Coronary artery (tissue), 2 donors: ENCODE measurements around the gene ARGLU1.
"Not testable (repeated sequence)": the region's sequence is repeated elsewhere in the genome, so short reads cannot be mapped to it uniquely, and the experiment has no call there.

Experiments used
- DNase-seq: peaks from one replicate; pipeline ENCODE4 v3.0.0-alpha.2; 2017; ENCODE audit warnings: low spot score
- H3K27ac ChIP-seq, 2 donors: fragments of 200-600 bp; sonication (generic); one replicate each; pipeline ENCODE4 v1.5.1; 2016 to 2019
- H3K4me3 ChIP-seq: fragments of 200-600 bp; sonication (generic); 2 replicates; pipeline ENCODE4 v1.5.1; 2016; ENCODE audit warnings: mild to moderate bottlenecking, moderate library complexity
- TF ChIP-seq, protein P1 (sequence below): fragments of 200-600 bp; sonication (generic); IDR thresholded peaks from one replicate; pipeline ENCODE4 v1.5.1; 2019; ENCODE audit warnings: antibody characterized with exemption

Gene ARGLU1

DNA sequence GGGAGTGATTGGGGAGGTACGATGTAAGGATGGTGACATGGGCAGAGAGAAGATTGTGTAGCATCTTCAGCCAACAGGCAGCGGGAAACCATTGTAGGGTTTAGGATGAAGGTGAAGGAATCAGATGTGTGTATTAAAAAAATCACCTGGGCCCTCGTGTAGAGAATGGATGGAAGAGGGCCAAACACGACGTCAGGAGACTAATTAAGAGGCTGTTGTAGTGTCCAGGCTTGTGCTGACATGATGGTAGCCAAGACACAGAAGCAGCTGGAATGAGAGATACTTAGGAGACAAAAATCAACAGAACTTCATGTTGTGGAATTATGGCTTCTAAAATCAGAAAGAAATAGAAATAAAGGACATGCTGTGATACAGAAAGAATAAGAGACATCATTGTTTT, 41.2 kb upstream of the ARGLU1 start:
- TF ChIP-seq, protein P1, sequence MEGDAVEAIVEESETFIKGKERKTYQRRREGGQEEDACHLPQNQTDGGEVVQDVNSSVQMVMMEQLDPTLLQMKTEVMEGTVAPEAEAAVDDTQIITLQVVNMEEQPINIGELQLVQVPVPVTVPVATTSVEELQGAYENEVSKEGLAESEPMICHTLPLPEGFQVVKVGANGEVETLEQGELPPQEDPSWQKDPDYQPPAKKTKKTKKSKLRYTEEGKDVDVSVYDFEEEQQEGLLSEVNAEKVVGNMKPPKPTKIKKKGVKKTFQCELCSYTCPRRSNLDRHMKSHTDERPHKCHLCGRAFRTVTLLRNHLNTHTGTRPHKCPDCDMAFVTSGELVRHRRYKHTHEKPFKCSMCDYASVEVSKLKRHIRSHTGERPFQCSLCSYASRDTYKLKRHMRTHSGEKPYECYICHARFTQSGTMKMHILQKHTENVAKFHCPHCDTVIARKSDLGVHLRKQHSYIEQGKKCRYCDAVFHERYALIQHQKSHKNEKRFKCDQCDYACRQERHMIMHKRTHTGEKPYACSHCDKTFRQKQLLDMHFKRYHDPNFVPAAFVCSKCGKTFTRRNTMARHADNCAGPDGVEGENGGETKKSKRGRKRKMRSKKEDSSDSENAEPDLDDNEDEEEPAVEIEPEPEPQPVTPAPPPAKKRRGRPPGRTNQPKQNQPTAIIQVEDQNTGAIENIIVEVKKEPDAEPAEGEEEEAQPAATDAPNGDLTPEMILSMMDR: no peak
- Histone ChIP-seq H3K4me3 (no peak overlapping the region), H3K27ac (no peak overlapping the region)
- no peak for DNase-seq

- TF ChIP-seq, protein P1: no peak
- no peak overlapping the region for H3K27ac ChIP-seq
- no peak for DNase-seq
- no peak overlapping the region for H3K4me3 ChIP-seq
These were observed 35.6 kb upstream of the ARGLU1 start for GRCh38 chr13:106603546-106603945.

DNA sequence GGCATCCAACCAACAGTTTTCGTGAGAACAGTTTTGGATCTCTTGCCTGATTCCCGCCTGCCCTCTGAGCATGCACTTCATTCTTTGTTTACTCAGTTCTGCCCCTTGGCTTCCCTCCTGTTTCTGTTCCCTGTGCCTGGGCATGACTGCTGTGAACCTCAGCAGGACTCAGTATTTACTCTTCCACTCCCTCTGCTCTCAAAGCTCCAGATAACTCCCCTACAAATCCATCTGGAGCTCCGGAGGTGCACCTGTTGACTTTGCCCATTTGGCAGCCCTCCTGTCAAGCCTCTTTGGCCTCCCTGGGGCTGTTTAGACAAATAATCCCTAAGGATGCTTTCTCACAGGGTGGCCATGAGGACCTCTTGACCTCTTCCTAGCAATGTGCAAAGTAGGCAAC, 34.2 kb upstream of the ARGLU1 start:
- Histone ChIP-seq H3K27ac (no peak overlapping the region), H3K4me3 (no peak overlapping the region)
- no peak for DNase-seq
- TF ChIP-seq, protein P1: no peak

- DNase-seq: no peak
- Histone ChIP-seq H3K27ac (no peak overlapping the region), H3K4me3 (no peak overlapping the region)
- TF ChIP-seq, protein P1: no peak
These were observed 33.6 kb upstream of the ARGLU1 start for GRCh38 chr13:106601489-106601888.

- not testable (repeated sequence) for DNase-seq, H3K27ac ChIP-seq, H3K4me3 ChIP-seq
These were observed 32.8 kb upstream of the ARGLU1 start for GRCh38 chr13:106600798-106601135.

- Histone ChIP-seq H3K27ac (no peak overlapping the region), H3K4me3 (no peak overlapping the region)
- TF ChIP-seq, protein P1: no peak
- DNase-seq: no peak
These were observed 32.2 kb upstream of the ARGLU1 start for GRCh38 chr13:106599875-106600797.

DNA sequence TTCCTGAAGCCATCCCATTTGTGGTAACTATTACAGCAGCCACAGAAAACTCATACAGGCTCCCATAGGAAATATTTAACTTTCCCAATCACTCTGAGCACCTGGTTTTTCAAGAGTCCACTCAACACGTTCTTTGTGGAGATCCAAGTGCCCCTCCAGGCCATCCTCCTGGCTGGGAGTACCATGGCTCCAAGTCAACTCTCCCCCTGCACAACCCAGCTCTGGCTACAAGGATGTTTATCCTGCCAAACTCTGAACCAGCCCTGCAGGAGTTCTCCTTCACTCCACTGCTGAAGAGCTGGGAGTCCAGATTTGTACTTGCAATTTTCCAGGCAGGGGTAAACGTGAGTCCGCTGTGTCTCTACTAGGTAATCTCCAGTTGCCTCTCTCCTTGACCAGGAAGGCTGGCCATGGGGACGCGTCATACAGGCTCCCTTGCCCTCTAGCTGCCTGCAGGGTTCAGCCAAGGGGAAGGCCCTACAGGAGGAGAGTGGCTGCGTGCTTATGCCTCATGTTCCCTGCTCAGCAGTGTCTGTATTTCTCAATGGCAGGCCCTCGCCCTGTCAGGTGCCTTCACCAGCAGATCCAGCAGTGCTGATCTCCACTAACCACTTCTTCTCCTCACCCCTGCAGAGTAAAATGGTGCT, 29.9 kb upstream of the ARGLU1 start:
- TF ChIP-seq, protein P1: no peak
- no peak overlapping the region for H3K4me3 ChIP-seq
- H3K27ac ChIP-seq: no peak overlapping the region

More for the DNA sequence above, 29.9 kb upstream of the ARGLU1 start:
- DNase-seq: no peak
